Naive thymus-derived CD4-positive, alpha-beta T cell (primary cell): ENCODE measurements around the gene FARP2. TPM values are rescaled to one million over a fixed set of nuclear protein-coding genes. Genes with fewer than 3 reads are reported as not detected.

Source experiments
- ATAC-seq: fragments of 150-1000 bp; cut with Tn5 transposase; 2 replicates; pipeline ENCODE4 v1.10.0; 2021; ENCODE audit warnings: mild to moderate bottlenecking, moderate library complexity
- CTCF ChIA-PET: fragments of 350-600 bp; sonication (Branson Sonifier 250); formaldehyde crosslinking; loops from one replicate; lab custom pipeline; 2021; ENCODE audit warnings: antibody characterized with exemption; lab: Charles Lee
- POLR2A ChIA-PET: fragments of 350-600 bp; sonication (Branson Sonifier 250); formaldehyde crosslinking; loops from one replicate; lab custom pipeline; 2021; ENCODE audit warnings: antibody characterized with exemption, inconsistent platforms; lab: Charles Lee
- DNase-seq, 9 donors: peaks; one replicate each; pipeline versions ENCODE4 v3.0.0 to v3.0.0-alpha.2; 2020 to 2022; ENCODE audit warnings: mixed read lengths in 1 of 9
- H3K27ac ChIP-seq: one replicate; pipeline ENCODE4 v1.7.0; 2013; ENCODE audit warnings: mild to moderate bottlenecking, low read depth, low read length, moderate library complexity
- H3K27me3 ChIP-seq, 2 donors: one replicate each; pipeline ENCODE4 v1.7.0; 2013; ENCODE audit warnings: low read length in 2 of 2, mild to moderate bottlenecking in 2 of 2, moderate library complexity in 2 of 2; ENCODE audit not compliant: control insufficient read depth in 2 of 2, insufficient read depth in 2 of 2
- H3K36me3 ChIP-seq, 3 experiments: 1 replicate in 2 of 3; 2 replicates in 1 of 3; pipeline ENCODE4 v1.7.0; 2013; ENCODE audit warnings: low read length in 3 of 3, mild to moderate bottlenecking in 3 of 3, moderate library complexity in 1 of 3; ENCODE audit not compliant: insufficient read depth in 3 of 3, control insufficient read depth in 2 of 3
- H3K4me1 ChIP-seq, 2 donors: one replicate each; pipeline ENCODE4 v1.7.0; 2013; ENCODE audit warnings: low read length in 2 of 2, mild to moderate bottlenecking in 2 of 2, moderate library complexity in 1 of 2; ENCODE audit not compliant: control insufficient read depth in 2 of 2, insufficient read depth in 2 of 2
- H3K4me3 ChIP-seq: 2 replicates; pipeline ENCODE4 v1.7.0; 2013; ENCODE audit warnings: mild to moderate bottlenecking, low read length
- H3K9me3 ChIP-seq, 3 experiments: 1 replicate in 2 of 3; 2 replicates in 1 of 3; pipeline ENCODE4 v1.7.0; 2013; ENCODE audit warnings: low read length in 3 of 3; ENCODE audit not compliant: control insufficient read depth in 2 of 3
- H3K27ac Mint-ChIP-seq, 9 donors: one replicate each; pipeline ENCODE4 v1.8.0; 2020 to 2022; ENCODE audit warnings: mixed read lengths in 9 of 9, mild to moderate bottlenecking in 8 of 9, moderate library complexity in 5 of 9, inconsistent platforms in 2 of 9
- H3K27me3 Mint-ChIP-seq, 5 donors: one replicate each; pipeline ENCODE4 v1.8.0; 2021 to 2022; ENCODE audit warnings: mixed read lengths in 5 of 5, mild to moderate bottlenecking in 1 of 5
- H3K36me3 Mint-ChIP-seq, 5 donors: one replicate each; pipeline ENCODE4 v1.8.0; 2020 to 2022; ENCODE audit warnings: mixed read lengths in 5 of 5, mild to moderate bottlenecking in 3 of 5, inconsistent platforms in 1 of 5
- H3K4me1 Mint-ChIP-seq, 7 donors: one replicate each; pipeline ENCODE4 v1.8.0; 2020 to 2022; ENCODE audit warnings: mixed read lengths in 7 of 7, mild to moderate bottlenecking in 3 of 7, inconsistent platforms in 1 of 7
- H3K4me3 Mint-ChIP-seq, 10 donors: one replicate each; pipeline ENCODE4 v1.8.0; 2020 to 2022; ENCODE audit warnings: mild to moderate bottlenecking in 10 of 10, mixed read lengths in 10 of 10, moderate library complexity in 6 of 10, inconsistent platforms in 2 of 10
- H3K9me3 Mint-ChIP-seq, 11 donors: one replicate each; pipeline ENCODE4 v1.8.0; 2020 to 2022; ENCODE audit warnings: mixed read lengths in 11 of 11, mild to moderate bottlenecking in 4 of 11, inconsistent platforms in 1 of 11, moderate library complexity in 1 of 11
- intact Hi-C, 2 donors: fragments of 100-400 bp; cut with micrococcal nuclease; formaldehyde crosslinking; loops; one replicate each; pipeline ENCODE4 v1.15.1; 2023
- polyA plus RNA-seq, 2 donors: library from polyadenylated mRNA; unstranded; fragments of 300-500 nt; fragmentation: Illumina TruSeq; gene quantifications; one replicate each; pipeline ENCODE4 v1.2.3, GENCODE V29; 2021
- total RNA-seq, 6 experiments: library from RNA in 5 of 6; stranded (reverse) in 5 of 6; gene quantifications; 1 replicate in 5 of 6; 2 replicates in 1 of 6; pipeline ENCODE4 v1.2.3 and lab custom pipeline; 2021 to 2026

Gene FARP2
- total and polyA plus RNA-seq, 7 experiments from 2014 or later, result 6.2 to 31.0 (median 19.5) TPM

GRCh38 chr2:241491549-241492173 is 135.6 kb downstream of the FARP2 start:
- no peak overlapping the region for H3K4me3 Mint-ChIP-seq
- Histone ChIP-seq H3K4me1 (no peaks in the 10 kb centered on the region), H3K27me3 (no peaks in the 10 kb centered on the region), H3K27ac (no peak overlapping the region), H3K9me3 (no peaks in the 10 kb centered on the region), H3K4me3 (no peak overlapping the region), H3K36me3 (peaks cover 0 to 36% (median 8%) of the 10 kb centered on the region in 3 experiments)
- intact Hi-C loops, result no loop called here
- H3K36me3 Mint-ChIP-seq, result peaks cover 0 to 14% (median 2%) of the 10 kb centered on the region in 5 donors
- peaks cover 0 to 8% (median 0%) of the 10 kb centered on the region in 7 donors for H3K4me1 Mint-ChIP-seq
- ChIA-PET CTCF (no interaction called here), POLR2A (no interaction called here)
- no peak overlapping the region for H3K27ac Mint-ChIP-seq
- no peak for DNase-seq
- no peak for ATAC-seq
- no peaks in the 10 kb centered on the region for H3K9me3 Mint-ChIP-seq
- H3K27me3 Mint-ChIP-seq, result no peaks in the 10 kb centered on the region

- H3K36me3 Mint-ChIP-seq, result peaks cover 0 to 10% (median 2%) of the 10 kb centered on the region in 5 donors
- H3K4me3 ChIP-seq, result no peak overlapping the region
- no peaks in the 10 kb centered on the region for H3K4me1 ChIP-seq
- peaks cover 0 to 8% (median 0%) of the 10 kb centered on the region in 7 donors for H3K4me1 Mint-ChIP-seq
- no peak for DNase-seq
- H3K27me3 ChIP-seq, result no peaks in the 10 kb centered on the region
- CTCF ChIA-PET, result no interaction called here
- intact Hi-C loops, result no loop called here
- no peak overlapping the region for H3K27ac Mint-ChIP-seq
- POLR2A ChIA-PET, result no interaction called here
- no peaks in the 10 kb centered on the region for H3K27me3 Mint-ChIP-seq
- no peaks in the 10 kb centered on the region for H3K9me3 Mint-ChIP-seq
- no peak overlapping the region for H3K4me3 Mint-ChIP-seq
- ATAC-seq, result no peak
- H3K36me3 ChIP-seq, result peaks cover 0 to 41% (median 8%) of the 10 kb centered on the region in 3 experiments
- H3K27ac ChIP-seq, result no peak overlapping the region
- H3K9me3 ChIP-seq, result no peaks in the 10 kb centered on the region
Observed at GRCh38 chr2:241492174-241492565, 136.1 kb downstream of the FARP2 start.

- intact Hi-C loops, result no loop called here
- H3K9me3 ChIP-seq, result no peaks in the 10 kb centered on the region
- ATAC-seq (no peak), DNase-seq (no peak)
- Mint-ChIP-seq H3K4me3 (no peak overlapping the region), H3K27ac (peak overlapping the region in 1 of 9 donors; percentile 8), H3K4me1 (peaks cover 0 to 8% (median 0%) of the 10 kb centered on the region in 7 donors), H3K36me3 (peaks cover 0 to 10% (median 2%) of the 10 kb centered on the region in 5 donors), H3K9me3 (no peaks in the 10 kb centered on the region), H3K27me3 (no peaks in the 10 kb centered on the region)
- H3K4me1 ChIP-seq, result no peaks in the 10 kb centered on the region
- ChIA-PET CTCF (no interaction called here), POLR2A (interaction anchor here (0.9 kb wide), 1 partner anchor 49 kb away, joined by 3 read pairs; no protein-coding TSS in a partner anchor)
- no peak overlapping the region for H3K4me3 ChIP-seq
- H3K36me3 ChIP-seq, result peaks cover 0 to 44% (median 8%) of the 10 kb centered on the region in 3 experiments
- H3K27ac ChIP-seq, result no peak overlapping the region
- no peaks in the 10 kb centered on the region for H3K27me3 ChIP-seq
Observed at GRCh38 chr2:241493092-241493491, 137.0 kb downstream of the FARP2 start.

- Mint-ChIP-seq H3K27me3 (no peaks in the 10 kb centered on the region), H3K9me3 (no peaks in the 10 kb centered on the region), H3K4me3 (no peak overlapping the region), H3K27ac (no peak overlapping the region), H3K36me3 (peaks cover 0 to 10% (median 3%) of the 10 kb centered on the region in 5 donors), H3K4me1 (peaks cover 0 to 8% (median 0%) of the 10 kb centered on the region in 7 donors)
- DNase-seq (no peak), ATAC-seq (no peak)
- POLR2A ChIA-PET, result no interaction called here
- Histone ChIP-seq H3K36me3 (peaks cover 0 to 57% (median 8%) of the 10 kb centered on the region in 3 experiments), H3K4me3 (no peak overlapping the region), H3K4me1 (no peaks in the 10 kb centered on the region), H3K27me3 (no peaks in the 10 kb centered on the region), H3K27ac (no peak overlapping the region), H3K9me3 (no peaks in the 10 kb centered on the region)
- CTCF ChIA-PET, result no interaction called here
- intact Hi-C loops, result no loop called here
Observed at GRCh38 chr2:241494311-241494908, 138.3 kb downstream of the FARP2 start.

DNA sequence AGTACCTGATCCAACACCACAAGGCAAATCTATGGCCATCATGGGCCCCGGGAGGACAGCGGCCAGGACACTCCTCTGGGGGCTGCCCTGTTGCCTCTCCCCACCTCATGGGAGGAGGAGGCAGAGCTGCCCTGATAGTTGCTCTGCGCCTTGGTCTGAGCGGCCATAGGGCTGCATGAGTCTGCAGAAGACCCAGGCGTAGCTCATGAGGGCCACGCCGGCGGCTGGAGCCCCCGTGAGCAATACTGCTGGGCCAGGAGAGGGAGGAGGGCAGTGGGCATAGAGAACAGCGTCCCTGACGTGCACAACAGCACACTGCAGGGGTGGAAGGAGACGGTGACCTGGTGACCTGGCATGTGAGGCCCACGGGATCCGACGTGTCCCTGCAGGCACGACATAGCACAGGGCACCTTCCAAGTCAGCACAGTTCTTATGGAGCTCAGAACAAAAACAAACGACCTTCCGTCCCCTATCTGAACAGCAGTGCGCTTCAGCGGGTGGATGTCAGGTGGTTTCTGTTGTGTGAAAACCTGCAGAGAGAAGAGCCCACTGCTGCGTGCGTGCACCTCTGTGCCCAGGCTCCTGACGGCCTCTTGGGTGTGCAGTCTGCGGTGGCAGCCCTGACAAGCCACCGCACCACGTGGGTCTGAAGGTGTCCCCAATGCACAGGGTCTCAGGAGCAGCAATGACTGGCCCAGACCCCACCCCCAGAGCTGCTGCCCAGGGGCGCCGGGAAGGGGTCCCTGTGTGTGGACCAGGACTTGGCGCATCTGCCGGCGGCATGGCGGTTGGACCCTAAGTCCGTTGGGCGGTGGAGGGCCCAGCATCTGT is 139.3 kb downstream of the FARP2 start:
- H3K36me3 Mint-ChIP-seq, result peaks cover 0 to 10% (median 3%) of the 10 kb centered on the region in 5 donors
- ATAC-seq (no peak), DNase-seq (no peak)
- H3K27ac Mint-ChIP-seq, result no peak overlapping the region
- no peaks in the 10 kb centered on the region for H3K9me3 Mint-ChIP-seq
- Histone ChIP-seq H3K27me3 (no peaks in the 10 kb centered on the region), H3K9me3 (no peaks in the 10 kb centered on the region), H3K4me3 (no peak overlapping the region), H3K36me3 (peaks cover 0 to 67% (median 8%) of the 10 kb centered on the region in 3 experiments), H3K27ac (no peak overlapping the region), H3K4me1 (no peaks in the 10 kb centered on the region)
- CTCF ChIA-PET, result no interaction called here
- POLR2A ChIA-PET, result no interaction called here
- H3K4me3 Mint-ChIP-seq, result no peak overlapping the region
- peaks cover 0 to 8% (median 0%) of the 10 kb centered on the region in 7 donors for H3K4me1 Mint-ChIP-seq
- intact Hi-C loops, result no loop called here
- H3K27me3 Mint-ChIP-seq, result no peaks in the 10 kb centered on the region

DNA sequence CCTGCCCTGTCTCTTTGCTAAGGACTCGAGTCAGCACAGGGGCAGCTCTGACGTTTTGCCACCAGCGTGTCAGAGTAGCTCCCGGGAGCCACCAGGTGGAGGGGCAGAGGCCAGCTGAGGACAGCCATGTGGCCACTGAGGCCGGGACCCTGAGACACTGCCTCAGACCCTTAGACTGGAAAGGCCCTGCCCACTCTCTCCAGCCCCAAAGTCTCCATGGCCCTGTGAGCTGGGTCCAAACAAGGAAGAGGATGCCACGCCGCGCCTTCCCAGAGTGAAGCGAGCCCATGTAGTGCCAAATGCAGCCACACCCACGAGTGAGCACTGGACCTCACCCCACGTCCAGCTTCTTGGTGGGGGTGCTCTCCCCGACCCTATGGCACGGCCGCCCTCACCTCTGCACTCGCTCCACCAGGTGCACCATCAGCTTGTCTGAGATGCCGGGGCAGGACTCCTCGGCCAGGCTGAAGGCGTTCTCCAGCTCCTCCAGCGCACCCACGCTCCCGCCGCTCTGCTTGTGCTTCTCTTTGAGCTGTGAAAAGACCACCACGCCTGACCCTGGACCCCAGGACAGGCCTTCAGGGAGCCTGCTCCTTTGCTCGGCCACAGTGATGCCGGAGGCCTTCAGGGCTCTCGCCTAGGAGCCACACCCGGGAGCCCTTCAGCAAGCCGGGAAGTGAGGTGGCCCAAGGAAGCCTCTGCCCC is 140.1 kb downstream of the FARP2 start:
- DNase-seq (no peak), ATAC-seq (no peak)
- no peaks in the 10 kb centered on the region for H3K27me3 ChIP-seq
- Mint-ChIP-seq H3K36me3 (peaks cover 0 to 10% (median 3%) of the 10 kb centered on the region in 5 donors), H3K9me3 (no peaks in the 10 kb centered on the region), H3K27me3 (no peaks in the 10 kb centered on the region), H3K27ac (no peak overlapping the region), H3K4me3 (no peak overlapping the region), H3K4me1 (peaks cover 0 to 8% (median 0%) of the 10 kb centered on the region in 7 donors)
- H3K4me1 ChIP-seq, result no peaks in the 10 kb centered on the region
- no peak overlapping the region for H3K4me3 ChIP-seq
- intact Hi-C loops, result no loop called here
- CTCF ChIA-PET, result no interaction called here
- no peaks in the 10 kb centered on the region for H3K9me3 ChIP-seq
- POLR2A ChIA-PET, result no interaction called here
- H3K27ac ChIP-seq, result no peak overlapping the region
- peaks cover 0 to 71% (median 8%) of the 10 kb centered on the region in 3 experiments for H3K36me3 ChIP-seq
